H1 (cell line): ENCODE measurements around the gene S1PR2. TPM values are rescaled to one million over a fixed set of nuclear protein-coding genes. Genes with fewer than 3 reads are reported as not detected.

Source experiments
- CHD1 ChIP-seq: IDR thresholded peaks from 2 replicates; pipeline ENCODE4 v1.6.1; 2012; ENCODE audit warnings: low read depth, low read length, improper control_type of control experiment
- KDM4A ChIP-seq: IDR thresholded peaks from one replicate; pipeline ENCODE4 v1.7.1; 2012; ENCODE audit warnings: low read depth, mild to moderate bottlenecking, moderate library complexity, low read length, inconsistent platforms; ENCODE audit not compliant: severe bottlenecking
- RNF2 ChIP-seq: fragments of 200-900, 300-1000 bp; sonication (generic); IDR thresholded peaks from 2 replicates; pipeline ENCODE4 v1.7.1; 2016; ENCODE audit warnings: borderline replicate concordance, low read depth, mild to moderate bottlenecking, antibody characterized with exemption, low read length; ENCODE audit not compliant: poor library complexity, severe bottlenecking; ENCODE audit errors: missing control alignments
- polyA plus RNA-seq, 7 experiments: library from polyadenylated mRNA; depleted of rRNA in 3 of 7; stranded (reverse) in 5 of 7; unstranded in 2 of 7; fragments of >200 nt in 5 of 7; fragments of 200-250 nt in 2 of 7; gene quantifications; 1 replicate in 5 of 7; 2 replicates in 1 of 7; 4 replicates in 1 of 7; pipeline versions ENCODE4 v1.2.1 to v1.2.3, GENCODE V29; 2011 to 2013; ENCODE audit warnings: missing spikeins in 2 of 7, mixed read lengths in 2 of 7
- total RNA-seq: library from RNA; stranded (reverse); fragmentation: NEBNext Ultra II Directional; extraction: Animal tissue kit (Norgen Biotek cat#: 25700); gene quantifications from 2 replicates; pipeline ENCODE4 v1.2.1, GENCODE V29; 2021
- TF ChIP-seq, protein P1 (sequence below): IDR thresholded peaks from 2 replicates; pipeline ENCODE4 v1.6.1; 2011; ENCODE audit warnings: low read length, improper control_type of control experiment

S1PR2 gene
- total and polyA plus RNA-seq, 2 of the 8 experiments (the other 6 are each of a cell fraction or from before 2014, with no cell fraction given): 17.5 to 19.4 TPM

DNA sequence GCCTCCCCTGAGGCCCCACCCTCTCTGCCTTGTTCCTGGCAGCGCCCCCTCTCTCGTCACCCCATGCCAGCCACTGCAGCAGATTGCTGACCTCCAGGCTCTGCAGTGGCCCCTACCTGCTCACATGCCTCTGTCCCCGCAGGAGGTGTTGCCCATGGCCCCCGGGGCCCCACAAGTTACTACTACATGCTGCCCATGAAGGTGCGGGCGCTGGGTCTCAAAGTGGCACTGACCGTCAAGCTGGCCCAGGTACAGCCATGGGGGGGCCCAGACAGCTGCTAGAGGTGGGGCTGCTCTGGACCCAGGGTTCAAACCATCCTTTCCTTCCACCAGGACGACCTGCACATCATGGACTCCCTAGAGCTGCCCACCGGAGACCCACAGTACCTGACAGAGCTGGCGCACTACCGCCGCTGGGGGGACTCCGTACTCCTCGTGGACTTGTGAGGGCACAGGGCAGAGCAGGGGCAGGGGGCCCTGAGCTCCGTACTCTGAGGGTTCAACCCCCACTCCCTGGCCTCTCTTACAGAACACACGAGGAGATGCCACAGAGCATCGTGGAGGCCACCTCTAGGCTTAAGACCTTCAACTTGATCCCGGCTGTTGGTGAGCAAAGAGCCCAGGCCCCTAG lies 27.1 kb upstream of the S1PR2 start (continued):
- TF ChIP-seq KDM4A (no peak), CHD1 (no peak), RNF2 (no peak)
- TF ChIP-seq, protein P1, sequence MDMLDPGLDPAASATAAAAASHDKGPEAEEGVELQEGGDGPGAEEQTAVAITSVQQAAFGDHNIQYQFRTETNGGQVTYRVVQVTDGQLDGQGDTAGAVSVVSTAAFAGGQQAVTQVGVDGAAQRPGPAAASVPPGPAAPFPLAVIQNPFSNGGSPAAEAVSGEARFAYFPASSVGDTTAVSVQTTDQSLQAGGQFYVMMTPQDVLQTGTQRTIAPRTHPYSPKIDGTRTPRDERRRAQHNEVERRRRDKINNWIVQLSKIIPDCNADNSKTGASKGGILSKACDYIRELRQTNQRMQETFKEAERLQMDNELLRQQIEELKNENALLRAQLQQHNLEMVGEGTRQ: no peak
